NCI-H1417 treated with DMSO at 0.1 percent for 48 hours (cell line): ENCODE results near the gene PHOSPHO2.

Experiments used
- DNase-seq: peaks from one replicate; lab custom pipeline; 2025; lab: John Stamatoyannopoulos, UW

PHOSPHO2 gene

DNA sequence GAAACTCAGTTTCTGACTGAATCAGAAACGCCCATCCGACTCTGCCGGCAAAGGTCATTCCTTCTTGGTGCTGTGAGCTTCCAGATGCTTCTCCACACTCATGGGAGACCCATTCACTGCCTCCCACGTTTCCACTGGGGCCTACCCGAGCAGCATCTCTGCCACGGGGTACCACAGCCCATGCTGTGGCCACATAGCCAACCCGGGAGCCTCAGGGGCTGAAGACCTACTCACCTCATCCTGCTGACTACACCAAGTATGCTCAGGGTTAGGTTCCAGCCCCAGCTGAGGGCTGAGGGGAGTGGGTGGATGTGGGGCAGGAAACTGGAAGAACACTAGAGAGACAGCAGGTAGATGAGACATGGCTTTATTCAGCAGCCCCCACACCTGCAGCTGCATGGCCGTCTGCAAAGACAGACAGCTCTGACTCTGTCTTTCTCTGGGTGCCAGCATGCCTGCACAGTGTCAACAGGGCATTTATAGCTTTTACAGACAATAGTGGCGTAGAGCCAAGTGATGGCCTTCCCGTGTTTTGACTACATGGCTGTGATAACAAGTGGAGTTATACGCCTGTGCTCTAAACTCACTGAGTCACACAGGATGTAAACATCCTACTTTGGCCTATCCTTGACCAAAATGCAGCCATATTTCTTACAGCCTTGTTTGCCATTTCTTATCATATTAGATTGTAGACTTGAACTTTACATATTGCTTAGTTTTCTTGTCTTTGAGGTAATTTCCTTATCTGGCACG is 22.8 kb downstream of the PHOSPHO2 start:
- no peak for DNase-seq

DNA sequence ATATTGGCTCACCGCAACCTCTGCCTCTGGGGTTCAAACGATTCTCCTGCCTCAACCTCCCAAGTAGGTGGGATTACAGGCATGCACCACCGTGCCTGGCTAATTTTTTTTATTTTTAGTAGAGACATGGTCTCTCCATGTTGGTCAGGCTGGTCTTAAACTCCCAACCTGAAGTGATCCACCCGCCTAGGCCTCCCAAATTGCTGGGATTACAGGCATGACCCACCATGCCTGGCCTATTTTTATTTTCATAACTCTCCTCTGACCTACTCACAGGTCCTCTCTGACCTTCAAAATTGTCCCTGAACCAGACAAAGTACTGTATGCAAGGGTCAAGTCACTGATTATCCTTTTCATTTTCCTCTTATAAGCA is 23.4 kb downstream of the PHOSPHO2 start:
- no peak for DNase-seq

DNA sequence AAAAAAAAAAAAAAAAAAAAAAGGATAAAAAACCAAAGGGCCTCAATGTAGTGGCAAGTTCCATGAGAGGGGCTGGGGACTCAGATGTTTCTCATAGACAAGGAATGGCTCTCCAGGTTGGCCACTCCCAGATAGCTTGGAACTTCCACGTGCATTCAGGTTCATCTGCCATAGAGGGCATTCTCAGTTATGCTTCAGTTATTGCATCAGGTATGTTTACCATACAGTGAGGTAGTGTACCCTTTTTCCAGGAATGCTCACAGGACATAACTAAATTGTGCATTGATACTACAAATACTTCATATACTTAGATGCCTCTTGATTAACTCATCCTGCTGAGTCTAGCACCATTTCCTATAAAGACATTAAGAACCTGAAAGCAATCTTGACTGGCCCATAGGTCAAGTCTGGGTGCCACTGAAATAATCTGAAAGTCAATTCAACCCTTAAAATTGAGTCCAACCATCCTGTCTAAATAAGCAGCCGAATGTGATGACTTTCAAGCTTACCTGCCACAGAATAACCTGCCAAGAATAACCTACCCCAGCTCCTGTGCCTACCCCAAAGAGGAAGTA is 24.7 kb downstream of the PHOSPHO2 start:
- DNase-seq: no peak

- no peak for DNase-seq
Observed at GRCh38 chr2:169721016-169721415, 26.7 kb downstream of the PHOSPHO2 start.

- no peak for DNase-seq
Observed at GRCh38 chr2:169727065-169727464, 32.8 kb downstream of the PHOSPHO2 start.

- DNase-seq: no peak
Observed at GRCh38 chr2:169729274-169729605, 35.0 kb downstream of the PHOSPHO2 start.

- no peak for DNase-seq
Observed at GRCh38 chr2:169732075-169732474, 37.8 kb downstream of the PHOSPHO2 start.

- no peak for DNase-seq
Observed at GRCh38 chr2:169732583-169733358, 38.5 kb downstream of the PHOSPHO2 start.

DNA sequence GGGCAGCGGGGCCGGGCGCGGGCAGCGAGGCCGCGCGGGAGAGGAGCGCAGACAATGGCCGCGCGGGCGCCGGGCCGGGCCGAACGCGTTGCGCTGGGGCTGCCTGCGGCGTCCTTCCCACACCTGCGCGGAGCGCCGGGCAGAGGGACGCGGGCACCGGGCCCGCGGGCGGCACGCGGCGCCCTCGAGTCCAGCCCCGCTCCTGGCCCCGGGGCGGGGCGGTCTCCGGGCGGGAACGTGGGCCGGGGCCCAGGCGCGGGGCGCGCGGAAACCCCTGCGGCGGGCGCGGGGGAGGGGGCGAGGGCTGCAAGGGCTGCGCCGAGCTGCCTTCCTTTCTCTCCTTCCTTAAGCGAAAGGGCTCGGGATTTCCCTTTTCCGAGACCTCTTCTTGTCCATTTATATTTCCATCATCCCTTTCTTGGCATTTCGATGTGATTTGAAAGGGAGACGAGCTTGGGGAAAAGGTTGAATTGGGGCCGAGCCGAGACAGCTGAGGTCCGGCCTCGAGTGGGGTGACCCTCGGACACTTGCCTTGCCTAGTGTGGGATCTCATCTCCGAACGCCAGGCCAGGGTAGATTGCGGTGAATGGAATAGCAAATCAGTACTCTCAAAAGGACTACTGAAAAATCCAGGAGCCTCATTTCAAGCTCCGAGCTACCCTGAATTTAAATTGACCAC is 40.0 kb downstream of the PHOSPHO2 start:
- DNase-seq: no peak

DNA sequence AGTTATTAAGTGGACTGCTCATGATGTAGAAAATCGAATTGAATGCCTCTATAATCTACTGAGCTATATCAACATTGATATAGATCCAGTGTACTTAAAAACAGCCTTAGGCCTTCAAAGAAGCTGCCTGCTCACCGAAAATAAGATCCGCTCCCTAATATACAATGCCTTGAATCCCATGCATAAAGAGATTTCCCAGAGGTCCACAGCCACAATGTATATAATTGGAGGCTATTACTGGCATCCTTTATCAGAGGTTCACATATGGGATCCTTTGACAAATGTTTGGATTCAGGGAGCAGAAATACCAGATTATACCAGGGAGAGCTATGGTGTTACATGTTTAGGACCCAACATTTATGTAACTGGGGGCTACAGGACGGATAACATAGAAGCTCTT is 41.4 kb downstream of the PHOSPHO2 start:
- DNase-seq: no peak

DNA sequence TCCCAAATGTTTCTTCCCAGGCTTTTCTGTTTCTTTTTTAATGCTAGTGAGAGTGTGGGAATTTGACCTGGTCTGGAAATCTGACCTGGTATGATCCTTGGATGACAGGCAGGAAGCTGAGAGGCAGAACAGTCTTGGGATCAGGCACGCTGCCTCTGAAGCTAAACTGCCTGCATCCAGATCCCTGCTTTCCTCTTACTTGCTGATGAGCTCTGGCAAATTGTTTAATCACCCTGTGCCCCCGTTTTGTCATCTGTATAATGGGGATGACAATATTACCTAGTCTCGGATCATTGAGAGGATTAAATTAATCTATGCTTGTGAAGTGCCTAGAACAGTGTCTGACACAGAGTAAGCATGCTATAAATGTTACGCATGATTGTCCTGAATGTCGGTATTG is 42.6 kb downstream of the PHOSPHO2 start:
- no peak for DNase-seq

DNA sequence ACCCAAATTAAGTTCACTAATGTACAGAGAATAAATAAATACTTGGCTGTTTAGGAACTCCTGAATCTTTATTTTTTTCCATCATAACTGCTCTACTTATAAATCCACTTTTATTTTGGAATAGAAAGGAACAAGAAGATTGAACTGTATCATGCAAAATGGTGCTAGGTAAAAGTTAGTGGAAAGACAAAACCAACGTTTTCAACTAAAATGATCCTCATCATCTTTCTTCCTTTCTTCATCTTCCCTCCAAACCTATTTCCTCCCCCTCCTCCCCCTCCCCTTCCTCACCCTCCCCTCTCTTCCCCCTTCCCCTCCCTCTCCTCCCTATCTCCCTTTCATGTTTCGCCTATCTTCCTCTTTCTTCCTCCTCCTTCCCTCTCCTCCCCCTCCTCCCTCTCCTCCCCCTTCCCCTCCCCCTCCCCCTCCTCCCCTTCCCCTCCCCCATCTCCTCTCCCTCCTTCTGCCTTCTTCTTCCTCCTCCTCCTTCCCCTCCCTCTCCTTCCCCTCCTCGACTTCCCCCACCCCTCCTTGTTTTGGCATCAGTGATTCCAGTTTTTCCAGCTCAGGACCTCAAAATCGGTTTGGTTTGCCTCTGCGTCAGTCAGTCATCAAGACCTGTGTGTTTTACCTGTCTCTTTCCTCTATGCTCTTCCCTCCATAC is 44.4 kb downstream of the PHOSPHO2 start:
- DNase-seq: no peak

- DNase-seq: no peak
Observed at GRCh38 chr2:169739351-169739750, 45.1 kb downstream of the PHOSPHO2 start.

DNA sequence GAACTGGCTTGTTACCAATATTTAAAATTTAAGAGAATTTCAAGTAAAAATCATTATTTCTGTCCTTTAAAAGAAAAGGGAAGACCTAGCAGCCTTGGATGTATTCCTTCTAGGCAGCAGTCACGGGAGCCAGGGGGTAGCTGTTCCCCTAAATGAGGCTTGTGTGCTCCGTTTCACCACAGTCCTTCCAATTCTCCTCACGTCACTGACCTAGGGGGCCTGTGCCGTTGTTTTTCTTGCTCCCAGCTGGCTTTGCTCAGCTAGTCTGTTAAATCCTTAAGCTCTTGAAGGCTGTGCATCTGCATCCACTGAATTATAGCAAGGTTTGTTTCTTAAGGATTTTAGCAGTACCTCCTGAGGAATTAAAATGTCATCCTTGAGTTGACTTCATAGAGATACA is 49.3 kb downstream of the PHOSPHO2 start:
- DNase-seq: no peak

DNA sequence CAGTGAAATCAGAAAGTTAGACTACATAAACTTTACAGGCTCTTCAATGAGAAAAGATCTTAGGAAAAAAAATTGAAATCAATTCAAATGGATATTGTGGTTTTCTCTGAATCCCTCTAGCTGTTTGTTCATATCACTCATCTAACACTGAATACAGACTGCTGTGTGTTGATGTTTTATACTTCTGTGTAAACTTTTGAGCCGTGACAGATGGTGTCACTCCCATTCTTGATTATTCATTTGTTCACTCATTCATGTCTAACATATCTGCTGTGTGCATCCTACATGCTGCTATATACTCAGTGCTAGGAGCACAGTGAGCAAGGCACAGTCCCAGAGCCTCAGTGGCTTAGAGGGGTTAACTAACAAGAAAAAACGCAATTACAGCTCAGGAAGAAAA is 52.0 kb downstream of the PHOSPHO2 start:
- DNase-seq: no peak

- no peak for DNase-seq
Observed at GRCh38 chr2:169748319-169748718, 54.0 kb downstream of the PHOSPHO2 start.
